Peyer's patch (tissue), 4 donors: ENCODE measurements around the gene NEAT1.
"Not testable (repeated sequence)": the region's sequence is repeated elsewhere in the genome, so short reads cannot be mapped to it uniquely, and the experiment has no call there.

Experiments used
- POLR2A ChIP-seq, 2 donors: fragments of 450-650 bp; IDR thresholded peaks; one replicate each; pipeline ENCODE4 v1.5.1; 2017; ENCODE audit warnings: antibody characterized with exemption in 2 of 2, mild to moderate bottlenecking in 2 of 2, moderate library complexity in 2 of 2
- TF ChIP-seq, protein P1 (sequence below), 6 experiments: fragments of 450-650 bp in 4 of 6; fragments of 200-600 bp in 2 of 6; sonication (generic) in 1 of 6; IDR thresholded peaks; one replicate each; pipeline ENCODE4 v1.5.1; 2017 to 2019; ENCODE audit warnings: antibody characterized with exemption in 6 of 6, mild to moderate bottlenecking in 3 of 6, moderate library complexity in 1 of 6

DNA sequence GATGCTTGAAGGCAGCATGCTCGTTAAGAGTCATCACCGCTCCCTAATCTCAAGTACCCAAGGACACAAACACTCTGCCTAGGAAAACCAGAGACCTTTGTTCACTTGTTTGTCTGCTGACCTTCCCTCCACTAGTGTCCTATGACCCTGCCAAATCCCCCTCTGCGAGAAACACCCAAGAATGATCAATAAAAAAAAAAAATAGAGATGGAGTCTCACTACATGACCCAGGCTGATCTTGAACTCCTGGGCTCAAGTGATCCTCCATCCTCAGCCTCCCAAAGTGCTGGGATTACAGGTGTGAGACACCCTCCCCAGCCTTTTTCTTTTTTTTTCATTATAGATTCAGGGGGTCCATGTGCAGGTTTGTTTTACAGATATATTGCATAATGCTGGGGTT, 29.7 kb downstream of the NEAT1 start:
- TF ChIP-seq, protein P1, sequence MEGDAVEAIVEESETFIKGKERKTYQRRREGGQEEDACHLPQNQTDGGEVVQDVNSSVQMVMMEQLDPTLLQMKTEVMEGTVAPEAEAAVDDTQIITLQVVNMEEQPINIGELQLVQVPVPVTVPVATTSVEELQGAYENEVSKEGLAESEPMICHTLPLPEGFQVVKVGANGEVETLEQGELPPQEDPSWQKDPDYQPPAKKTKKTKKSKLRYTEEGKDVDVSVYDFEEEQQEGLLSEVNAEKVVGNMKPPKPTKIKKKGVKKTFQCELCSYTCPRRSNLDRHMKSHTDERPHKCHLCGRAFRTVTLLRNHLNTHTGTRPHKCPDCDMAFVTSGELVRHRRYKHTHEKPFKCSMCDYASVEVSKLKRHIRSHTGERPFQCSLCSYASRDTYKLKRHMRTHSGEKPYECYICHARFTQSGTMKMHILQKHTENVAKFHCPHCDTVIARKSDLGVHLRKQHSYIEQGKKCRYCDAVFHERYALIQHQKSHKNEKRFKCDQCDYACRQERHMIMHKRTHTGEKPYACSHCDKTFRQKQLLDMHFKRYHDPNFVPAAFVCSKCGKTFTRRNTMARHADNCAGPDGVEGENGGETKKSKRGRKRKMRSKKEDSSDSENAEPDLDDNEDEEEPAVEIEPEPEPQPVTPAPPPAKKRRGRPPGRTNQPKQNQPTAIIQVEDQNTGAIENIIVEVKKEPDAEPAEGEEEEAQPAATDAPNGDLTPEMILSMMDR (IDR thresholded peaks at IDR 0.05): not testable (repeated sequence)
- TF ChIP-seq POLR2A (IDR thresholded peaks at IDR 0.05): not testable (repeated sequence)
